Nephron progenitor cell (in vitro differentiated cells): ENCODE measurements around the gene MUC20.
A peak's percentile ranks its signal among the peaks of the same experiment; 100 is the strongest.
"Not testable (repeated sequence)": the region's sequence is repeated elsewhere in the genome, so short reads cannot be mapped to it uniquely, and the experiment has no call there.

Experiments
- DNase-seq: peaks from one replicate; pipeline ENCODE4 v3.0.0; 2021
- H3K27ac Mint-ChIP-seq: 2 replicates; pipeline ENCODE4 v1.8.0; 2021; ENCODE audit warnings: mild to moderate bottlenecking, moderate library complexity, mixed read lengths
- H3K27me3 Mint-ChIP-seq: 2 replicates; pipeline ENCODE4 v1.8.0; 2021; ENCODE audit warnings: mild to moderate bottlenecking, low read depth, mixed read lengths; ENCODE audit not compliant: poor library complexity
- H3K36me3 Mint-ChIP-seq: 2 replicates; pipeline ENCODE4 v1.8.0; 2021; ENCODE audit warnings: low read depth, mixed read lengths
- H3K4me1 Mint-ChIP-seq: 2 replicates; pipeline ENCODE4 v1.8.0; 2021; ENCODE audit warnings: mixed read lengths
- H3K4me3 Mint-ChIP-seq: 2 replicates; pipeline ENCODE4 v1.8.0; 2021; ENCODE audit warnings: mild to moderate bottlenecking, moderate library complexity, mixed read lengths
- H3K9me3 Mint-ChIP-seq: 2 replicates; pipeline ENCODE4 v1.8.0; 2021; ENCODE audit warnings: mild to moderate bottlenecking, moderate library complexity, mixed read lengths
- CTCF ChIP-seq: fragments of 200-600 bp; sonication (generic); IDR thresholded peaks from 2 replicates; pipeline ENCODE4 v1.5.0; 2021; ENCODE audit warnings: antibody characterized with exemption

Gene MUC20

GRCh38 chr3:195774917-195775316 lies 54.1 kb downstream of the MUC20 start:
- DNase-seq, result peak; percentile 54
- no peak overlapping the region for H3K4me3 Mint-ChIP-seq
- no peak overlapping the region for H3K27ac Mint-ChIP-seq
- peak; percentile 41 for TF ChIP-seq CTCF
- peaks cover 3% of the 10 kb centered on the region for H3K27me3 Mint-ChIP-seq
- no peaks in the 10 kb centered on the region for H3K36me3 Mint-ChIP-seq
- peaks cover 38% of the 10 kb centered on the region for H3K9me3 Mint-ChIP-seq
- H3K4me1 Mint-ChIP-seq, result no peaks in the 10 kb centered on the region

- no peak for DNase-seq
Measured at GRCh38 chr3:195777975-195778374, 57.2 kb downstream of the MUC20 start.

GRCh38 chr3:195781236-195781635 lies 60.5 kb downstream of the MUC20 start:
- DNase-seq, H3K4me1 Mint-ChIP-seq, H3K4me3 Mint-ChIP-seq: not testable (repeated sequence)
- Mint-ChIP-seq H3K9me3 (peaks cover 75% of the 10 kb centered on the region), H3K27me3 (peaks cover 24% of the 10 kb centered on the region), H3K36me3 (peaks cover 14% of the 10 kb centered on the region), H3K27ac (peak overlapping the region; percentile 33)

More at GRCh38 chr3:195777975-195778374, 57.2 kb downstream of the MUC20 start:
- no peak overlapping the region for H3K27ac Mint-ChIP-seq
- H3K9me3 Mint-ChIP-seq, result peaks cover 53% of the 10 kb centered on the region
- peaks cover 8% of the 10 kb centered on the region for H3K36me3 Mint-ChIP-seq
- H3K27me3 Mint-ChIP-seq, result peaks cover 7% of the 10 kb centered on the region
- no peaks in the 10 kb centered on the region for H3K4me1 Mint-ChIP-seq
- no peak overlapping the region for H3K4me3 Mint-ChIP-seq
- no peak for TF ChIP-seq CTCF
